ENCODE results near the gene ZFP92. TPM values are rescaled to one million over a fixed set of nuclear protein-coding genes. Genes with fewer than 3 reads are reported as not detected.

The ZFP92 gene
- total and polyA plus RNA-seq, 2 of the 8 experiments (the other 6 are each of a cell fraction or from before 2014, with no cell fraction given), result 0.14 to 0.41 TPM

DNA sequence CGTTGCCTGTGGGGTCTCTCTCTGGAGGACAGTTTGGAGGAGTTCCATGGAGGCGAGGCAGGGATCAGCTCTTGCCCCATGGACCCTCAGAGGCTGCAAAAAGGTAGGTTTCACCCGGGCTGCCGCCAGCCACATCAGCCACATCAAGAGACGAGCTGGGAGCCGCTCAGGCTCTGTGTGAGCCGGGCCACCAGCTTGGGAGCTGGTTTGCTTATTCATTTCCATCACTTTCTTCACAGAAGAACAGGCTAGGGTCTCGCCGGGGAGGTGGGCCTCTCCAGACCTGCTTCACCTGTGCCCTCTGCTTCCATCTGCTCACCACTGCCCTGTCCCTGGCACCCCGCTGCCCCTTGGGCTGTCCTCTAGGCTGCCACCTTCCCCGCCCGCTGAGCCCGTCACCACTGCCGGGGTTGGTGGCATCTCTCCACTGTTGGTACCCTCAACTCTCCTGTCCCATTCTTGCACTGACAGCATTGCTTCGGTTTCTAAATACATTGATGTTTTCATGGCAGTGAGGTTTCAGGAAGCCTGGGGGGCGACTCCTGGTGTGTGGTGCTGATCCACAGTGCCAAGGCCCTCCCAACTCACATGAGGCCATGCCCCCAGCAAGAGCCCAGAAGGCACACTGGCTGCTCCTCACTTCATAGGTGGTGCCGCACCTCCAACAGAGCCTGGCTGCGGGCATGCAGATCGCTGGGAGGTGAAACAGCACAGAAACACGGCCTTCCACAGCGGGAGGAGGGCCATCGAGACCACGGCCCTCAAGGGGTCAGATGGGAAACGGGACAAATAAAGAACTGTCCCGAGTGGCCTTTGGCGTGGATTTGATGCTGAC lies 39.1 kb downstream of the ZFP92 start:
- Histone ChIP-seq H4K8ac (ENCODE audit: extremely low read depth, insufficient read depth, low read length) (no peak overlapping the region), H3K27me3 (replicated peaks in 1 of 4; ENCODE audit: control insufficient read depth in 3 of 4, extremely low read depth in 1 of 4, insufficient read depth in 3 of 4, low read length in 3 of 4) (no peaks in the 10 kb centered on the region), H2AK5ac (ENCODE audit: low read depth, low read length) (no peak overlapping the region), H2BK20ac (ENCODE audit: low read length) (no peak overlapping the region), H3K23me2 (ENCODE audit: low read depth, low read length) (no peaks in the 10 kb centered on the region), H3K56ac (replicated peaks; ENCODE audit: insufficient read length, low read depth, low read length) (no peak overlapping the region), H2BK5ac (ENCODE audit: low read depth, low read length) (no peak overlapping the region), H2BK120ac (replicated peaks; ENCODE audit: low read depth, low read length) (no peak overlapping the region), H3K4me3 (ENCODE audit: extremely low read depth in 1 of 4, insufficient read depth in 2 of 4, low read depth in 3 of 4, low read length in 4 of 4) (no peak overlapping the region), H3K14ac (ENCODE audit: insufficient read length) (no peak overlapping the region), H2AFZ (ENCODE audit: low read length) (no peak overlapping the region), H3K9me3 (ENCODE audit: insufficient read depth in 2 of 2, low read depth in 1 of 2, low read length in 1 of 2) (no peaks in the 10 kb centered on the region), H3K27ac (ENCODE audit: low read depth, low read length) (no peak overlapping the region), H4K5ac (ENCODE audit: insufficient read length, low read depth, low read length) (no peak overlapping the region), H3K23ac (ENCODE audit: insufficient read length) (no peak overlapping the region), H3K4me1 (replicated peaks in 1 of 4; ENCODE audit: control insufficient read depth in 3 of 4, insufficient read depth in 4 of 4, low read length in 3 of 4) (no peaks in the 10 kb centered on the region), H3K4me2 (ENCODE audit: insufficient read depth in 1 of 2, low read depth in 2 of 2, low read length in 2 of 2) (no peak overlapping the region), H3K79me1 (ENCODE audit: low read depth, low read length) (no peaks in the 10 kb centered on the region), H3K79me2 (ENCODE audit: control insufficient read depth in 1 of 2, insufficient read depth in 2 of 2, low read length in 2 of 2) (no peaks in the 10 kb centered on the region), H3K9ac (replicated peaks in 1 of 4; ENCODE audit: extremely low read depth in 1 of 4, low read depth in 3 of 4, low read length in 3 of 4) (no peak overlapping the region), H2BK12ac (ENCODE audit: low read depth, low read length) (no peak overlapping the region), H4K20me1 (replicated peaks in 1 of 2; ENCODE audit: control insufficient read depth in 1 of 2, insufficient read depth in 2 of 2, low read length in 2 of 2) (no peaks in the 10 kb centered on the region), H3K18ac (ENCODE audit: extremely low read depth, low read length) (no peak overlapping the region), H4K91ac (replicated peaks; ENCODE audit: insufficient read length, low read length) (no peak overlapping the region), H3K4ac (replicated peaks; ENCODE audit: insufficient read length, low read depth, low read length) (no peak overlapping the region), H3K36me3 (ENCODE audit: control insufficient read depth in 2 of 4, insufficient read depth in 4 of 4, low read length in 3 of 4) (peaks cover 0 to 7% (median 0%) of the 10 kb centered on the region in 4 experiments; a peak in 3 of 8 replicates), H2BK15ac (ENCODE audit: low read length) (no peak overlapping the region)
- no peak for FAIRE-seq
- WGBS, 2 experiments (ENCODE audit: extremely low coverage in 1 of 2, insufficient coverage in 1 of 2, insufficient read length in 1 of 2, insufficient replicate concordance in 2 of 2, low coverage in 1 of 2, low lambda C conversion rate in 2 of 2, missing lambda C conversion rate in 1 of 2), result 95% methylated on average over 21 of the region's 26 CpGs; no CpG with 5 or more reads in 1 of the 2 experiments
- DNase-seq (ENCODE audit: low read depth in 1 of 2, low spot score in 2 of 2), result no peak
- ChIA-PET CTCF (ENCODE audit: partially characterized antibody) (no interaction called here), POLR2A (ENCODE audit: partially characterized antibody) (no interaction called here)
- TF ChIP-seq NRF1 (IDR thresholded peaks at IDR 0.05; ENCODE audit: low read depth, low read length), result no peak
- TF ChIP-seq, protein P1, sequence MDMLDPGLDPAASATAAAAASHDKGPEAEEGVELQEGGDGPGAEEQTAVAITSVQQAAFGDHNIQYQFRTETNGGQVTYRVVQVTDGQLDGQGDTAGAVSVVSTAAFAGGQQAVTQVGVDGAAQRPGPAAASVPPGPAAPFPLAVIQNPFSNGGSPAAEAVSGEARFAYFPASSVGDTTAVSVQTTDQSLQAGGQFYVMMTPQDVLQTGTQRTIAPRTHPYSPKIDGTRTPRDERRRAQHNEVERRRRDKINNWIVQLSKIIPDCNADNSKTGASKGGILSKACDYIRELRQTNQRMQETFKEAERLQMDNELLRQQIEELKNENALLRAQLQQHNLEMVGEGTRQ (IDR thresholded peaks at IDR 0.05; ENCODE audit: low read length), result no peak
- no peak for TF ChIP-seq JUN (IDR thresholded peaks at IDR 0.05; ENCODE audit: low read depth, low read length)
- TF ChIP-seq SUZ12 (IDR thresholded peaks at IDR 0.05; ENCODE audit: low read length), result no peak
- no peak for TF ChIP-seq EP300 (IDR thresholded peaks at IDR 0.05; ENCODE audit: borderline replicate concordance in 1 of 2, low read depth in 2 of 2, low read length in 2 of 2)
- TF ChIP-seq HDAC2 (IDR thresholded peaks at IDR 0.05; ENCODE audit: borderline replicate concordance in 1 of 2, low read depth in 2 of 2, low read length in 2 of 2), result no peak
- TF ChIP-seq, protein P2, sequence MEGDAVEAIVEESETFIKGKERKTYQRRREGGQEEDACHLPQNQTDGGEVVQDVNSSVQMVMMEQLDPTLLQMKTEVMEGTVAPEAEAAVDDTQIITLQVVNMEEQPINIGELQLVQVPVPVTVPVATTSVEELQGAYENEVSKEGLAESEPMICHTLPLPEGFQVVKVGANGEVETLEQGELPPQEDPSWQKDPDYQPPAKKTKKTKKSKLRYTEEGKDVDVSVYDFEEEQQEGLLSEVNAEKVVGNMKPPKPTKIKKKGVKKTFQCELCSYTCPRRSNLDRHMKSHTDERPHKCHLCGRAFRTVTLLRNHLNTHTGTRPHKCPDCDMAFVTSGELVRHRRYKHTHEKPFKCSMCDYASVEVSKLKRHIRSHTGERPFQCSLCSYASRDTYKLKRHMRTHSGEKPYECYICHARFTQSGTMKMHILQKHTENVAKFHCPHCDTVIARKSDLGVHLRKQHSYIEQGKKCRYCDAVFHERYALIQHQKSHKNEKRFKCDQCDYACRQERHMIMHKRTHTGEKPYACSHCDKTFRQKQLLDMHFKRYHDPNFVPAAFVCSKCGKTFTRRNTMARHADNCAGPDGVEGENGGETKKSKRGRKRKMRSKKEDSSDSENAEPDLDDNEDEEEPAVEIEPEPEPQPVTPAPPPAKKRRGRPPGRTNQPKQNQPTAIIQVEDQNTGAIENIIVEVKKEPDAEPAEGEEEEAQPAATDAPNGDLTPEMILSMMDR (IDR thresholded peaks at IDR 0.05; ENCODE audit: control extremely low read depth in 1 of 3, insufficient read depth in 1 of 3, low read depth in 1 of 3, low read length in 3 of 3), result no peak
- no peak for TF ChIP-seq SIX5 (IDR thresholded peaks at IDR 0.05; ENCODE audit: low read depth, low read length)

Data from H1 (cell line).